ENCODE data around the gene ST6GALNAC3.
"Not testable (repeated sequence)": the region's sequence is repeated elsewhere in the genome, so short reads cannot be mapped to it uniquely, and the experiment has no call there.

Gene ST6GALNAC3

GRCh38 chr1:76075877-76076276 is 1.3 kb downstream of the ST6GALNAC3 start:
- DNase-seq, result no peak

DNA sequence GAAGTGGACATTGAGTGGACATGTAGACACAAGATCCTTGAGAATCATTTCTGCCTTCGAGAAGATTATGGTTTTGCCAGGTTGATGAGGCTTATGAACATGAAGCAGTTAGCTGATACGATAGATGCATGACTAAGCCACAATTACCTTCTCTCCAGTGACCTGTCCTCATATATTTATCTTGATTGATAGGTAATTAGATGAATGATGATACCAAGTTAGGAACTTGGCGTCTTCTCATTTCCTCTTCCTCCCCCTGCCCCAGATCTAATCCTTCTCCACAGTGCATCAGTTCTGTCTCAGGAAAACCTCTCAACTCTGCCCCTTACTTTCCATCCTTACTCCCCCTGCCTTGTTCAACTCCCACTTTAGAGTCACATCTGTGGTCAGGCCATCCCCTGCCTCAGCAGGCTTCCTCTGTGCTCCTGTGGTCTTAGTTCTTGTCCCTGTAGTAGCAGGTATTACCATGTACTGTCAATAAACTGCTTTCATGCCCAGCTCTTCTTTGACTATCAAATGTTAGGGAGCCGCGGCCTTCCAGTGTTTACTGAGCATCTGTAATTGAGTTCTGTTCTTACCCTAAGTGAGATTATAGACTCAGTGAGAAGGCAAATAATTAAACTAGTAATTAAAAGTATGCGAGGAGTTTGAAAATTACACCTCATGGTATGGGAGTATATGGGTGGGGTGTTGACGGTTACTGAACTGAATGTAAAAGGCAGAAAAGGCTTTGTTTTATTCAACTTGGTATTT is 5.1 kb downstream of the ST6GALNAC3 start:
- DNase-seq, result no peak

DNA sequence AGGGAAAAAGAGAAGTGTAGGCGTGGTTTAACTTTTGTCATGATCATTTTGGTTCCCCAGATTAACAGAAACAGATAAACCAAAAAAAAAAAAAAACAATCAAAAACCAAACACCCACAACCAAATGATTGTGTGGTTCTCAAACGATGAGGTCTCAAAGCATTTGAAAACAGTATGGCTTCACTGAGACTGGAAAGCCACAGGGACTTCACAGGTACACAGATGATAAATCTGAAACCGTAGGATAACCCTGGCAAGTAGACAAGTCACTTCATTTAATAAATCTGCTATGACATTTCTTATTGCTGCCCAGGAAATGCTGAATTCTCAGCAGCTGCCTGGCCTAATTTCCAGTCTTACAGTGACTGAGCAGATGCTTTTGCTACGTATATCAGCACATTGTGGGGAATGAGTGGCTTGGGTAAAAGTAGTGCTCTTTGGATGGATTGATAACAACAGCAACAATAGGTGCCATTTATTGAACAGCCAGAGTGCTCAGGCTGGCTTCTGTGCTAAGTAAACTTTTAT is 6.1 kb downstream of the ST6GALNAC3 start:
- no peak for DNase-seq

GRCh38 chr1:76082062-76082461 is 7.5 kb downstream of the ST6GALNAC3 start:
- no peak for DNase-seq

- DNase-seq, result no peak
Observed at GRCh38 chr1:76083189-76083588, 8.6 kb downstream of the ST6GALNAC3 start.

- no peak for DNase-seq
Observed at GRCh38 chr1:76084029-76084627, 9.6 kb downstream of the ST6GALNAC3 start.

GRCh38 chr1:76084685-76085084 is 10.1 kb downstream of the ST6GALNAC3 start:
- no peak for DNase-seq

DNA sequence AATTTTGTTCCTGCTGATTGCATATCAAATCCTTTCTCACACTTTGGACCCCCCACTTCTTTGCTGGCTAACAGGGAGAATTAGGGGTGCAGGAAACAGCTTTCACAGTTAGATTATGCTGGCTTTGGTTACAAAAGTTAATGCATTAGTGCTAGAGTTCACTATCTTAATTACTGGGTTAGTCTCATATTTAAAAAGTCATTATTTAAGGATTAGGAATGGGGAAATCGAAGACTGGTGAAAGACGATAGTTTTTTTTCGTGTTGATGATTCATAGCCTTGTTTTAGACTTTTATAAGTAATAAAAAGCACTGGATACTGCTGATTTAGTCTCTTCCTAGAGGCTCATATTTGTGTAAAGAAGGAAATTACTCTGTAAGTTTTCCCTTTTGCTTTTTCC is 11.6 kb downstream of the ST6GALNAC3 start:
- no peak for DNase-seq

DNA sequence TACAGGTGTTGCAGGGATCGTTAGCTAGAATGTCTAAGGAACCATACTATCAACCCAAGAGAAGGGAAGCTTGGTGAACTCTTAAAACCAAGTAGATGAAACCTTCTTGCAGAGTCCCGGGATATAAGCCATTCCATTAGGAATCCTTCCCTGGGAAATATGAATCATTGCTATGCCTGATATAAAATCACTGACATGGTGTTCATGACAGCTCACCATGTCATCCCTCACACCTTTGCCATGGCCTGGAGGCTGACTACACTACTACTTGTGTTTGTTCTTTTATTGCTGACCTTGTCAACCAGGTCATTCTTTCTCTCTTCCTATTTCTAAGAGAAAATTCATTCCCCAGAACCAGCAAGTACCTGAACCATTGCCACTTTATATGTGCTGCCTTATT is 12.1 kb downstream of the ST6GALNAC3 start:
- no peak for DNase-seq

DNA sequence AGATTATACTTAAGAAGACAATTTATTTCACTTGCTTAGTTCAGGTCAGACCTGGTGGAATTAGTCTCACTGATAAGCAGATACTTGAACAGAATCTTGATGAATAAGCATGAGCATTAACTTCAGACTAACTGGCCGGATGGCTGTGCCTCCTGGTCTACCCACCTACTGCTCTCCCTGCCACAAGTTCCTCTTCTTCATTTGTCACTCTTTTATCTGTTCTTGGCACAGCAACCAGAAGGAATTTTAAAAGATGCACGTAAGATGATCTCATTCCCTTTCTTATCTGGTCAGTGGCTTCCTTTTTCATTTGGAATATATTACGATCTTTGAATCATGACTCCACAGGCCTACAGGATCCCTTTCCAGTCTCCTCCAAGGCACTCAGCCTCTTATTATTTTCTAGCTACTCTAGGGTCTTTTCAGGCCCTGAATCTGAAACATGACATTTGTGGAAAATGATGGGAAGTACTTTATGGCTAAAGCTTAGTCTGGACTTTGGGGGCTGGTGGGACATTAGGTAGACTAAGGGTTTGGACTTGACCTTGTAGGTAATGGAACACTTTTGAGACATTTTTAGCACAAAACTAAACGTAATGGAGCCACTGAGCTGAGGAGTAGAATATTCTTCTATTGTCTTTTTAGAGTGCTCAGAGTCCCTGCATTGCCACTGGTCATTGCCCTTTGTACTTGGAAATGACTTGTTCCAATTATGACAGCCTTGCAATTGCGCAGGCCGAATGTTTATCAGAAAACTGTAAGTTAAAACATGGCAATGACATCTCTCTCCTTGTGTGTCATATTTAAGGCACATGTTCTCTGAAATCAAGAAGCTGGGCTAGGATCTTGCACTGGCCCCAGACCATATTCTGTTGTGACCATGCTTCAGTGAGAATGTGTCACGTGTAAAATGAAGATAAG is 16.0 kb downstream of the ST6GALNAC3 start:
- DNase-seq, result no peak

DNA sequence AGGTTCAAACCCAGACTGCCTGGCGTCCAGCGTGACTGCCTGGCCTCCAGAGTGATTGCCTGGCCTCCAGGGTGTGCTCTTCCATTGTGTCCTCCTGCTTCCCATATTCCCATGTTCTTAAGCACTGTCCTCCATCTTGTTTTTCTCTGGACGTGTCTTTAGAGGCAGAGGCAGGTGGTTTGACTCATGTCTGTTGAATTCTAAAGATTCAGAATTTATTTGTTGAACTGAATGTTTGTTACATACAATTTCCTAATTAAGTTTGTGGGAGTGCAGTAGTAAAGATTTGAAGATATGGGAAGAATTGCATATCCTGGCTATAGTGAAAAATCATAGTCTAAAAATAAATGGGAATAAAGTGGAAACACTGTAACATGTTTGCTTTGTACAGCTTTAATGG is 18.3 kb downstream of the ST6GALNAC3 start:
- DNase-seq, result no peak

DNA sequence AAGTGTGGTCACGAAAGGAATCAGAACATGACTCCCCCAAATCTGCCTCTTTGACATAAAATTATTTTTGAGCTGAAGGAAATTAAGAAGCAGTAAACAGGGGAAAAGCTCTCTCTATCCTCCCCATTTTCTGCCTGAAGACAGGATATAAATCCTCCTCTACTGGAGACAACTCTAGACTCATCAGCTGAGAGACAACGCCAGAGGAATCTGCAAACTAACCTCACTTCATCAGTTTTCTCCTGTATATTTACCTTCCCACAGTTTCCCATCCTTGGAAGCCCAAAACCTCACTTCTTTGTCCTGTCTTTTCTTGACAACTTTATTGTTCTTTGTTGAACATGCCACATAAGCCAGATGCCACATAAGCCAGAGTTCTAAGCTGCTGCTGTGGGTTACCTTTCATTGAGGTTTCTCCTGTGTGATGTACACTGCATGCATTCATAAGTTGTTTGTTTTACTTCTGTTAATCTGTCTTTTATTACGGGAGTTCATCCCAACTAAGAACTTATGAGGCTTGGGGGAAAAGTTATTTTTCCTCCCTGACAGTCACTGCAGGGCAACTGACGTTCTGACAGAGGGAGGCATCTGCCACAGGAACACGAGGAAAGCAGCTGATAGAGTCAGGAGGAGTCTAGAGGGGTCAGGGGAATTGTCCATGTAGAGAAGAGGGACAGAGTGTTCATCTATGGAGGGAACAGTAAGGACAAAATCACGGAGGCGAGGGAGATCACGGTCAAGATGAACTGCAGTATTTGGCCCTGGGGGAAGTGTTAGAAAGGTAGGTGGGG is 19.2 kb downstream of the ST6GALNAC3 start:
- DNase-seq, result no peak

DNA sequence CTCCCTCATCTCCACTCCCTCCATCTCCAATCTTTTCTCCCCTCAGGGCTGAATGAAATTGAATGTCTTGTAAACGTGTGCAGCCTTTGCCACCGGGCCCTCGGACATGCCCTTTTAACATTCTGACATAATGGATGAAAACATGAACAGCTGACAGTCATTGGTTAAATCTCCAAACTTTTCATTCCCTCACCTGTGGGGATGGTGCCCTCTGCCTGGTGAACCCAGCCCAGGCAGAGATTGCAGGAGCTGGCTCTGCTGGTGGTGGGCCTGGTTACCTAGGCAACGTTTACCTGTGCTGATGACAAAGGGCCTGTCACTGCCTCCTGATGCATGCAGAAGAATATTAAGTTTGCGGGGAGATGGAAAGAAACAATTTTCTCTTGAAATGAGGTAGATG is 21.3 kb downstream of the ST6GALNAC3 start:
- no peak for DNase-seq

DNA sequence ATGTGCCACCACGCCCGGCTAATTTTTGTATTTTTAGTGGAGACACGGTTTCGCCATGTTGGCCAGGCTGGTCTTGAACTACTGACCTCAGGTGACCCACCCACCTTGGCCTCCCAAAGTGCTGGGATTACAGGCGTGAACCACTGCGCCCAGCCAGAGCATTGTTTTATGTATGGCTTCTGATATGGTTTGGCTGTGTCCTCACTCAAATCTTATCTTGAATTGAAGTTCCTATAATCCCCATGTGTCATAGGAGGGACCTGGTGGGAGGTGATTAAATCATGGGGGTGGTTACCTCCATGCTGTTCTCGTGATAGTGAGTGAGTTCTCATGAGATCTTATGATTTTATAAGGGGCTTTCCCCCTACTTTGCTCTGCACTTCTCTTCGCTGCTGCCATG is 22.5 kb downstream of the ST6GALNAC3 start:
- not testable (repeated sequence) for DNase-seq

DNA sequence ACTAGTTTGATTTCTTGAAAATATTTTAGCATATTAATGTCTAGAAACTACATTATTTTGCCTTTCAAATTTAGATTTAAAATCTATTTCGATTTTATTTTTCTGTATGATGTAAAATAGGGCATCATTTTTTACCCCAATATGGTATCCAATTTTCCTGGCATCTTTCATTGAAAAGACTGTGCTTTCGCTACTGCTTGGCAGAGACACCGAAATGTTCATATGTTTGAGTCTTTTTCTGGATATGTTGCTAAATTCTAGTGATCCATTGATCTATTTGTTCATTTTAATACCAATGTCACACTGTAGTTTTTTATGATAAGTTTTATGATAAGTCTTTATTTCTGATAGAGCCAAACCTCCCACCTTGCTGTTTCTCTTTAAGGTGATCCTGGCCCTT is 24.3 kb downstream of the ST6GALNAC3 start:
- no peak for DNase-seq

DNA sequence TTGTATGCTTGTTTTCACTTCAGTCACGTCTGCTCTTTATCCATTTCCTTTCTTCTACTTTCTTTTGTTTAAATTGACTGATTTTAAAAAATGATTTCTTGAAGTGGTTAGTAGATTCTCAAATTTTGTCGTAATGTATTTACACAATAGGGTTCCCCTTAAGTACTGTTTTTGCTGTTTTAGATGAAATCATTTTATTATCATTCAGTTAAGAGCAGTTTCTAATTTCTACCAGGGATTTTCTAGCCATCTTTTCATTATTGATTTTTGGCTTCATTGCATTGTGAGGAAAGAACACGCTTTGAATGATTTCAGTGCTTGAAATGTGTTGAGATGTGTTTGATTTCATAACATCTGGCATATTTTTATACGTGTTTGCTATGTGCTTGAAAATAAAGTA is 27.0 kb downstream of the ST6GALNAC3 start:
- DNase-seq, result no peak

- no peak for DNase-seq
Observed at GRCh38 chr1:76102046-76102445, 27.5 kb downstream of the ST6GALNAC3 start.

- no peak for DNase-seq
Observed at GRCh38 chr1:76103034-76103433, 28.5 kb downstream of the ST6GALNAC3 start.

- no peak for DNase-seq
Observed at GRCh38 chr1:76105372-76105771, 30.8 kb downstream of the ST6GALNAC3 start.

- no peak for DNase-seq
Observed at GRCh38 chr1:76106251-76106650, 31.7 kb downstream of the ST6GALNAC3 start.

- DNase-seq, result no peak
Observed at GRCh38 chr1:76106719-76107235, 32.2 kb downstream of the ST6GALNAC3 start.

DNA sequence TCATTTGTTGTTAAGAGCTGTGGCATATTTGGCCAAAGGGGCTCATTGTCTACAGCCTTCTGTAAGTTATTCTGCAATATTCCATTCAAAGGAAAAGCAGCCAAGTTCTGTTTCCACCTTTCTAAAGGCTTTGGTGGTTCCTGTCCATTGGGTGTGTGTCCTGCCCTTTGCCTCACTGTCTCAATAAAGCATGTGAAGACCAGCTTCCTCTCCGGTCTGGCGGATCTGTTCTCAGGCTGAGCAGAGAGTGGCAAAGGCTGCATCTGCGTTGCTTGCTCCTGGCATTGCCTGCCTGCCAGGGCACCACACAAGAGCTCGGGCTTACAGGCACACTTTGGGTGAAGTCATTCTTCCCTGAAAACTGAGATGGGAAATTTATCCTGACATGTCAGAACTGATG is 34.9 kb downstream of the ST6GALNAC3 start:
- no peak for DNase-seq

Data from T1000 (cell line).